GM21390 (cell line): Measurements from ENCODE around the gene SBF2.
"Not testable (repeated sequence)": the region's sequence is repeated elsewhere in the genome, so short reads cannot be mapped to it uniquely, and the experiment has no call there.

Experiments used
- ATAC-seq: cut with Tn5 transposase; IDR thresholded peaks from one replicate; pipeline ENCODE4 v1.9.1; 2021; ENCODE audit not compliant: unreplicated experiment

Gene SBF2

DNA sequence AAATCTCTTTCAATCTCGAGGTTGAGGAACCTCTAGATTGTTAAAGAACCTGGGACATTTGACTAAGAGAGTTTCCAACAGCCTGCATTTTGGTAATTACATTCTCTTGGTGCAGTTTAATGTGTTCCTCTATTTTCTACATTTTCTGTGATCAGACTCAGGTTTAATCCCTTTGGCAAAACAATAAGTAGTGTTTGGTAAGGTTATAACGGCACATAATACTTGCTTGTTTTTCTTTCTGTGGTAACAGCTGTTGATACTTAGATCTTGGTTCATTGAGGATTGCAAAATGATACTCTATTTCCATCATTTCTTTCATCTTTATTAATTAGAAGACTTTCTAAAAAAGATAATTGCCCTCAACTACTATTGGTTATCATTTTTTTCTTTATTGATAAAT, 271.3 kb downstream of the SBF2 start:
- no peak for ATAC-seq

DNA sequence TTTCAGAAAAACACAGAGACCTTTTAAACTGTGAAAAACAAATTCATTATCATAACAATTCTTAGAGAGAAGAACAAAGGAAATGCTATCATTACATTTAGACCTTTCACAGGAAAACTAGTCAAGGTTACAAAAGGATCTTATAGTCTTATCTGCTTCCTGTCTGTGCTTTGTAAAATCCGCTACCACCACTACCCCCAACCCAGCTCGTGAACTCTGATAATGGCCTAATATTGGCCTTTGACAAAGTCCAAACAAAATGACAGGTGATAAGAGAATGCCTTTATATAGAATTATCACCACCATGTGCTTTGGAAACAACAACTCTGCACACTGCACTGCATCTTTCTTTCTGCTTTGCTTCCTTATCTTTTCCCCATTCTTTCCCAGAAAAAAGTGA, 272.5 kb downstream of the SBF2 start:
- no peak for ATAC-seq

DNA sequence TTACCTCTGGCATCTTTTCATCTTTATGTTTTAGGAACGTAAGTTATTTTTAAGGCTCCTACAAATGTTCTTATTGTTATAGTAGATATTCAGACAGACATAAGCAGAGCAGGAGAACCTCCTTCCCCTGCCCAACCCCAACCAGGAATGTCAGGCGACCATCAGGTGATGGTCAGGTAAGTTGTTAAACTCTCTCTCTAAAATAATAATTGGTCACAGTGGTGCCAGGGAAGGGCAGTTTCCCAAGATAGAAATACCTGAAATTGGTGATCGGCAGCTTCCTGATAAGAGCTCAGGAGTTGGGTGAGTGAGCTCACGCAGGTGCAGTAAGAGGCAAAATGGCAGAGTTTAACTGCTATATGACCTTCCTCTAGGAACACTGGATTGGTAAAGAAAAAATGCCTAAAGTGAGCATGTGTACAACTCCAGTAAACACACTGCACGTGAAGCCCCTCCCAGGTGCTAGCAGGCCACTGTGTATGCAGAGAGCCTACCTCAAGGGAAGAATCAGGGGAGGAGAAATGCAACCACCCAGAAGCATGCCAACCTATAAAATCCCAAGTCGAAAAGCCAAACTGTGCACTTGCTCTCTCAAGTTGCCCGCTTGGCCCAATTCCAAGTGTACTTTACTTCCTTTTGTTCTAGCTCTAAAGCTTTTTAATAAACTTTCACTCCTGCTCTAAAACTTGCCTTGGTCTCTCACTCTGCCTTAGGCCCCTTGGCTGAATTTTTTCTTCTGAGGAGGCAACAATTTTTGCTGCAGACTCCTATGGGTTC, 273.9 kb downstream of the SBF2 start:
- no peak for ATAC-seq

DNA sequence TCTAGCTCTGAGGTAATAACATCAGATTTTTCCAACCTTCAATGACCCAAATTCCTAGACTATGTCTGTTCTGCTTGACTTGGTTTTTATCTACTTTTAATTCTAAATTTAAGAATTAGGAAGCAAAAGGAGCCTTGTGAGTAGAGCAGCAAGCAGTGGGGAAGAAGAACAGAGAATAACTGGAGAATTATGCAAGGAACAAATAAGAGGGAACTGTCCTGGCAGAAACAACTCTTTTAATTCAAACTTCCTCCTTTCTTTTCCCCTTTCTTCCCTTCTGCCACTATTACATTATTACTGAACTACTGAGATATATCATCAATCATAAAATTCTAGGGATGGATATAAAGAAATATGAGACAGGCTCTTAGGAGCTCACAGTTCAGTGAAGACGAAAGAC, 276.1 kb downstream of the SBF2 start:
- ATAC-seq: no peak

DNA sequence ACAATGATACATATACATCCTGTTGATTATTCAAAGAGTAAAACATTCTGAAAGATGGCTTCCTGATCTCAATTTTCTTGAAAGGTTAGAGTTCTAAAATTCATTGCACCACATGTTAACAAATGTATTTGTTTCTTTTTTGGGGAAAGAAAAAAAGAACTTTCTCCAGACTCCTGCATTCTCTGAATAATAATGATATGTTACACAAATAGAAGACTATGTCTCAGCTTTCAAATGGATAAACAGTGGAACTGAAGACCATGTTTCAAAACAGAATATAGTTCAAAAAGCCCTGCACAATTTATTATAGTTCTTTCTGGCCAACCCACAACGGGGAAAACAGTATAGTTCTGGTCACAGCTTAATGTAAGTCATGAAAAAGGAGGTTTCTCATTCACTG, 277.0 kb downstream of the SBF2 start:
- ATAC-seq: no peak

DNA sequence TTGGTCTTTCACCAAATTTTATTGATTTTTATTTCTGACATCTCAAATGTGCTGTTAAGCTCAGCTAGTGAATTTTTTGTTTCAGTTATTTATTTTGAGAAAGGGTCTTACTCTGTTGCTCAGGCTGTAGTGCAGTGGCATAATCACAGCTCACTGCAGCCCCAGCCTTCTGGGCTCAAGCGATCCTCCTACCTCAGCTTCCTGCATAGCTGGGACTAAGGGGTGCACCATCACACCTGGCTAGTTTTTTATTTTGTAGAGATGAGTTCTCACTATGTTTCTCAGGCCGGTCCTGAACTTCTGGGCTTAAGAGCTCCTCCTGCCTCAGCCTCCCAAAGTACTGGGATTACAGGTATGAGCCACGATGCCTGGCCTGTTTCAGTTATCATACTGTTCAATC, 282.0 kb downstream of the SBF2 start:
- no peak for ATAC-seq

DNA sequence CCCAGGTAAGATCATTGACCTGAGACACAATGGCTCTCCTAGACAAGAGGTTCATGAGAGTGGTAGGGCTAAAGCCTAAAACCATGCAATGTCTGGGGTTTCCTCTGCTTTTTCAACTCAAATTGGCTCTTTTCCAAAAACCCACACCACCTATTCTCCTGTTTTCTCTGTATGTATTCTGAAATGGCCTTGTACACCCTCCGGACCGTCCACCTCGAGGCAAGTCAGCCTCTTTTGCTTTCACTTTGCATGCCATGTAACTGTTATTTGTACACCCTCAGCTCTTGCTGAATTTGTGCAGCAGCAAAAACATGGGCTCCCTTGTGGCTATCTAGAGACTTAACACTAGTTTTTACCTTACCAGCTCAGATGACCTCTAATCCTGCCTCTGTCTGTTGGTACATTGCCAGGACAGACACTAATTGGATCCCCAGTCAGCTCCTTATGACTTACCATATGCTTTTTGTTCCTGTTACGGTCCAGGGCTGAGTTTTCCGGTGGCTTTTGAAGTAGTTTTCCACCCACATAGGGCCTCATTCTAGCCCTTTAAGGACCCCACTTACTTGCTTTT, 288.0 kb downstream of the SBF2 start:
- no peak for ATAC-seq

DNA sequence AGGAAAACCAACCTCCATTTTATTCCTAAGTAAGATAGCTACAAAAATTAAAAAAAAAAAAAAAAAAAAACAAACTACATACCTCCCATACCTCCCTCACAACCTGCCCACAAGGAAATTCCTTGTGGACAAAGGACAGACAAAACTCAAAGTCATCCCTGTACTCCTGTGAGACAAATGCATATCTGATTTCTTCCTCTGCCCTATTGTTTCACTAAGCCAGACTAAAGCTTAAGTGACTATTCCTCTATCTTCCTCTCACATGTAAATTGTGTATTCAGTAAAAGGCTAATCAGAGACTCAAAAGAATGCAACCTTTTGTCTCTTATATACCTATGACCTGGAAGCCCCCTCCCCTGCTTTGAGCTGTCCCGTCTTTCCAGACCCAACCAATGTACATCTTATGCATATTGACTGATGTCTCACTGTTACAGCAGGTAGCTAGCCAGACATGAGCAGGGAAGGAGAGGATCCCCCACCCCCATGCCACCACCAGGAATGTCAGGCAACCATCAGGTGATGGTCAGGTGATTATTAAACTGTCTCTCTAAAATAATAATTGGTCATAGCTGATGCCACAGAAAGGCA, 289.4 kb downstream of the SBF2 start:
- ATAC-seq: no peak

DNA sequence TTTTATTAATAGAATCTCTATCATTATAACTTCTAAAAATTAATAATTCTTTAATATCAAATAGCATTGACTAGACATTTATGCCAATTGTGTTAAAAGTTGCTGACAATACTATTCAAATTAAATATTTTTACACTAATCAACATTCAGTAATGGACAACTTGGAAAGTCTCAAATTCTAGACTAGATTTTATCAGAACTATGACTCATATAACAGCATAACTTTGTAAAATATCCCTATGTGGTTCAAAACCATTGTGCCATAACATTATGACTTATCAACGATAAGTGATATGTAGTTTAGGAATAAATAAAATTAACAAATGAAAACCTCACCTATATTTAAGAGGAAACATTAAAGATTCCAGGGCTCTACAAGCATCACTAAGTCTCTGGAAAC, 291.8 kb downstream of the SBF2 start:
- ATAC-seq: no peak

DNA sequence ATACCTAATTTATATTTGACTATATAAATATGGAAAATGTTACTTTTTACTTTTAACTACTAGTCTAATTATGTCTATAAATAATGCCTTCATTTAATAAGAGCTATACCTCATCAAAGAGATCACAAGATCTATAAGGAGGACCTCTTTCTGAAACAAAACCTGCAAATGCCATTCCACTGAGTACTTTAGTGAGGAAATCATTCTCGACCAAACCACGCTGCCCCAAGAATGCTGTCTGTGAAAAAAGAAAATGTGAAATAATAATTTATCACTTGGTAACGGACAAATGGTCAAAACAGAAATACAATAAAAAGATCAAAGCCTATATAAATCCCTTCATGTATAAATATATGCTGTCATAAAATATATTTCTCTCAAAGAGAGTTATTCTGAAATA, 301.7 kb downstream of the SBF2 start:
- ATAC-seq: no peak

DNA sequence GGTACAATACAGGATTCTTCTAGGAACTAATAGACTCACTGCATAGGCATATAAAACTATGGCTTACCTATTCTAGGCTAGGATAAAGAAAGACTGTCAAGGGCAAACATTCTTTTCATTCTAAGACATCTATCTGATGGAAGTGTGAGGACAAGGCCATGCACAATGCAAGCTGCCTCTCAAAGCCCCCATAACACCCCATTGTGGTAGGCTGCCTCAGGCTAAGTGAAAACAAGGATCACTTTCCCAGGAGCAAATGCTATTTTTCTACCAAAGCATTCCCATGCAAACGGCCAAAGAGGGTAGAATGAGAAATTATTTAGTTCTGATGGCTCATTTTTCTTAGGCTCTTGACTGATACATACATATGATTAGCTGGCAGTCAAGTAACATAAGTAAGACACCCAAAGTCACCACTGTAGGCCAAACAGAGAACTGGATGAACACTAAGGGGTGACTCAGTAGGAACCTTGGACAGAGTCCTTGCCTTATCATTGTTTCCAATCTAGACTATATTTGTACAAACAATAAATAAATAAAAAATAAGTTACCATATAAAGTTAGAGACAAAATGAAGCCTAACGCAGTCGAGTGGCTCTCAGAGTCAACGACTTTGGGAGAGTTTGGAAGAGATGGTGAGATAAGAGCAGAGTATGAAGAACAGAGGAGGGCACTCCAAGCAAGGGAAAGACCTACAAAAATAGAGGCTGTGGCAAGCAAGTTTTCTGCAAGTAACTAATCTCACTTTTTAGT, 303.6 kb downstream of the SBF2 start:
- no peak for ATAC-seq

DNA sequence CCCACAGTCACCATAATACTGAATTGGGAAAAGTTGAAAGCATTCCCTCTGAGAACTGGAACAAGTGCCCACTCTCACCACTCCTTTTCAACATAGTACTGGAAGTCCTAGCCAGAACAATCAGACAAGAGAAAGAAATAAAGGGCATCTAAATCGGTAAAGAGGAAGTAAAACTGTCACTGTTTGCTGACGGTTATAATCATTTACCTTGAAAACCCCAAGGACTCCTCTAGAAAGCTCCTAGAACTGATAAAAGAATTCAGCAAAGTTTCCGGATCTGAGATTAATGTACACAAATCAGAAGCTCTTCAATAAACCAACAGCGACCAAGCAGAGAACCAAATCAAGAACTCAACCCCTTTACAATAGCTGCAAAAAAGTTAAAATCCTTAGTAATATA, 306.7 kb downstream of the SBF2 start:
- not testable (repeated sequence) for ATAC-seq

DNA sequence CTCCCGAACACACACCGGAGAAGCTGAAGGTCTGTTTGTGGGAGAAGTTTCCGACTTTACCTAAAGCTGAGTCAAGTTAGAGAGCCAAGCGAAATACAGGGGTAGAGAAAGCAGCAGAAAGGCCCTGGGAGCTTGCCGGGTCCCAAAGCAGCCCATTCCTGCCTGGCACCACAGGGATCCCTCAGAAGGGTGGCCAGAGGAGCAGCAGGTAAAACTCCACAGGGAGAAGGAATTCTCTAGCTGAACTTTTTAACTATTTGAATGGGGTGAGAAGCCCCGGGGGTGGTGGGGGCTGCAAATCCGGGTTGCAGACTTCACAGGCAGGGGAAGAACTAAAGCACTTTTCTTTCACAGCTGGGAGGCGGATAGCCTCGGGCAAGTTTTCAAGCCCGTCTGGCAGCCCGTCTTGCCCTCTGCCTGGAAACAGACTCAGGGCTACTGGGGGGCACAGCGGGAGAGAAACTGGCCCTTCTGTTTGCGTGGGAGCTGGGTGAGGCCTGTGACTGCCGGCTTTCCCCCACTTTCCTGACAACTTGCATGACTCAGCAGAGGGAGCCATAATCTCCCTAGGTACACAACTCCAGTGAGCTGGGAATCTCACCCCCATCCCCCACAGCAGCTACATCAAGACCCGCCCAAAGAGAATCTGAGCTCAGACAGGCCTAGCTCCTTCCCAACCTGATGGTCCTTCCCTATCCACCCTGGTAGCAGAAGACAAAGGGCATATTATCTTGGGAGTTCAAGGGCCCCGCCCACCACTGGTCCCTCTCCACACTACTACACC, 311.0 kb downstream of the SBF2 start:
- ATAC-seq: no peak

DNA sequence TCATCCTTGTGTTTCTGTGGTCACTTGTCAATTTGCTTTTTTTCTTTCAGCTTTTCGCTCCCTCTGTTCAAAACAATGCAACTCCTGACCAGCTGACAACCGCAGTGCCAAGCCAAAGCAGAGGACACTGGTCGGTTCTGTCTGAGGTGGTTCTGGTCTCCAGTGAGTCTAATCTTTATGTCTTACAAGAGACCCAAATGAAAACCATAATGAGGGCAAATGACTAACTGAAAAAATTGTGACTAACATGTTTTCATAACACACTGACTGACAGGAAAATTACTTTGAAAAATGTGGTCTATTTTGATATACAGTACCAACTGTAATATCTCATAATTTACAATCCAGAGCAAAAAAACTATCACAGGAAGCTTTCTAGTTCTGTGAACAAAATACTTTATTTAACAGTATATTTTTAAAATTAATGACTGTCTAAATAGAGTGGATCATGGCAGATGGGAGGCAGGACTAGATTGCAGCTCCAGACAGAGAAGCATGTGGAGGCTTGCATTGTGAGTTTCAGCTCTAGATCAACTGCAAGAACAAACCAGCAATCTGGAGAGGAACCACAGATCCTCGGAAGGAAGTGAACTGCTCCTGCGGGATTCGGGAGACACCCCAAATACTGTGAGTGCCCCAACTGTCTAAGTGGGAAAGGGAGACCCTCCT, 311.8 kb downstream of the SBF2 start:
- ATAC-seq: no peak

DNA sequence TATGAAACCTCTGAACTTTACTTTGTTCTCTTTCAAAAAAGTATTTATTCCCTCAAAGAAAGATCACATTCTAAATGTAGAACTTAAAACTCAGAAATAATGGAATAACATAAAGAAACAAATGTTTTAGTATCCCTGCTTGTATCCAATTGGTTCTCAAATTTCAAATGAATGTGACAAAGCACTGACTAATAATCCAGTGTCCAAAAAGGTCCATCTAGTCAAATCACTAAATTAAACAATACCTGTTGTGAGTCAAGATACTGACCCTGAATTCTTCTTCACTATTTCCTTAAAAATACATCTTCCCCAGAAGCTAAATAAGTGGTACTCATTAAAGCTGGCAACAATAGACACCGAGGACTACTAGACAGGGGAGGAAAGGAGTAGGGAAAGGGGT, 313.1 kb downstream of the SBF2 start:
- ATAC-seq: no peak

DNA sequence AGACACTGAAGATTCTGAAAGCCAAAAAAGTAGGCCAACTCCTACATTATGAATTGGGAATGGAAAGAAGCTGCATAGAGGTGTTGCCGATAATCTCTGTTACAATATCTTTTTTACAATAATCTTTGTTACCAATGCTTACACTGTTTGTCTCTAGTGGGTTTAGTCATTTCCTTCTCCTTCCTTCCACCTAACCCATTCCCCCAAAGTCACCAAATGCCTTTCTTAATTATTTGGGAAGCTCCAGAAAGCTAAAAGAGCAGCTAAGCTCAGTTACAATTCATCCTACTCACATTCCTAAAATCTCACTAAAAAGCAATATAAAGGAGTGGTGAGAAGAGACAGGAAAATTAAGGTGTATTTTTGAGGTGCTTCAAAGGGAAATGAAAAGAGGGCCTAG, 316.5 kb downstream of the SBF2 start:
- no peak for ATAC-seq

DNA sequence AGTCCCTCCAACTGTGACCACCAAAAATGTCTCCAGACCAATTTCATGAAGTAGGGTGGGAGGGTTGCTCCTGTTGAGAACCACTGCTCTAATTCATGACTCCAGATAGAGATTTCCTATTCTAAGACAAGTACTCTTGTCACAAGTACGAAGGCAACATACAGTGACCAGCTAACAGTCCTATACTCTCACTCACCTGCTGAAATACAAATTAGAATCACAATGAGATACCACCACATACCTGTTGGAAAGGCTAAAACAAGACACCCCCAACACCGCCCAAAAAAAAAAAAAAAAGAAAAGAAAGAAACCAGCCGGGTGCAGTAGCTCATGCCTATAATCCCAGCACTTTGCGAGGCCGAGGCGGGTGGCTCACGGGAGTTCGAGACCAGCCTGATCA, 319.6 kb downstream of the SBF2 start:
- no peak for ATAC-seq

DNA sequence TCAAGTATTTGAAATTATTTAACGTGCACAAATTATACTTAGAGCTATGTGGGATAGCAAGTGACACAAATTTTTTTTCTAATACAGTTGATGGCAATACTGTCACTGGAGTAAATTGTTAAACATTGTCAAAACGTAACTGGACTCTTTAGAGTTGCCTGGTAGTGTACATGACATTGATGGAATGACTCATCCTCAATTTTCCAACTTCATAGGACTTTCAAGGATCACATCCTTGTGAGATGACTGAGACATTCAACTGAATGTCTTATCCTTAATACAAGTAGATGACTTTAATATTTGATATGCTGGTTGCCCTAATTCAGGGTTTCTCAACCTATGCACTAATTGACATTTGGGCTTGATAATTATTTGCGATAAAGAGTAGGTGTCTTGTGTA, 320.1 kb downstream of the SBF2 start:
- ATAC-seq: no peak

DNA sequence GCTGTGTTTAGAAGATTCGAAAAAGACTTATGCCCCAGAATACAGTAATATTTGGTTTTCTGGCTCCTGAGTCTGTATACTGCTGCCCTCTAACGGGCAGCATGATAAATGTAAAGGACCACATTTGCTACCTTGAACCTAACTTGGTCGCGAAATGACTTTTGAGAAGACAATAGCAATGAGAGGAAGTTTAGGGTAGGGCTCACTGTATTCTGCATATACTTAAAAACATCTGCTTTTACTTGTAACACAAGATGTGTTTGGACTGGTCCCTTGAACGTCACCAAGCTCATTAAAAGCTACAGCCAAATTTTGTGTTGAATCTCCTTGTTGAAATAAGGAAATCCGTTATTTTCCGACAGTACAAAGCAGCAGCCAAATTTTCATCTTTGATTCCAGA, 321.0 kb downstream of the SBF2 start:
- ATAC-seq: peak; percentile 58

DNA sequence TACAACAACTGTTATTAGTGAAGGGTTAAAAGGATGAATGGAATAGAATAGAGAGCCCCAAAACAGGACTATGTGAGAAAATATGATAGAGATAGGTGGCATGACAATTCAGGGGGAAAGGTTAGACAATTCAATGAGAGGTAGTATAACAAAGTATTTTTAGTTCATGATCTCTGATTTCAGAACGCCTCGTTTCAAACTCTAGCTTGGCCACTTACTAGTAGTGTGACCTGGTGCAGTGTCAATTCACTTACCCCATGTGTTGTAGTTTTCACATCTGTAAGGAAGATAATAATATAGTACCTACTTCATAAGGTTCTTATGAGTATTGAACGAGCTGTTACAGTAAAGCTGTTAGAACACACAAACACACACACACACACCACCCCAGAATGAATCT, 322.1 kb downstream of the SBF2 start:
- no peak for ATAC-seq

DNA sequence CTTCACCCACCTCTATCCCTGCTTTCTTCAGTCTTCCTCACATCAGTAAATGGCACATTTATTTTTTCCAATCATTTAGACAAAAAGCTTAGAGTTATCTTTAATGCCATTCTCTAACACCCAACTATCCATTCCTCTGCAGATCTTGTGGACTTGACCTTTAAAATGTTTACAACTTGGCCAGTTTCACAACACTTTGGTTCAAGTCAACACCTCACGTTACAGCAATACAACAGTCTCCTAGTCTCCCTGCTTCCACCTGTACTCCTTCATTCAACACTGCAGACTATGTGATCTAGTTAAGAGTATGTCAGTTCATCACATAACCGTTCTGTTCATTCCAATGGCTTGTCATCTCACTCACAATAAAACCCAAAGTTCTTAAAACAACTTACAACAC, 325.0 kb downstream of the SBF2 start:
- no peak for ATAC-seq
